HepG2 (cell line): Measurements from ENCODE around the gene SLA2. TPM values are rescaled to one million over a fixed set of nuclear protein-coding genes. Genes with fewer than 3 reads are reported as not detected.
A peak's percentile ranks its signal among the peaks of the same experiment; 100 is the strongest.

Source experiments
- BRD4 ChIP-seq: sonication (generic); formaldehyde crosslinking; IDR thresholded peaks from 2 replicates; pipeline ENCODE4 v1.4.0; 2020; ENCODE audit warnings: missing genetic modification reagents
- FOXP1 ChIP-seq, 2 experiments: fragments of 450-650 bp in 1 of 2; IDR thresholded peaks; 2 replicates each; pipeline ENCODE4 v1.6.1; 2017 to 2018; ENCODE audit warnings: antibody characterized with exemption in 1 of 2
- GLMP ChIP-seq: sonication (generic); formaldehyde crosslinking; IDR thresholded peaks from 2 replicates; pipeline ENCODE4 v1.9.0; 2021; ENCODE audit warnings: missing genetic modification reagents, mild to moderate bottlenecking, borderline replicate concordance
- NFIB ChIP-seq: sonication (generic); formaldehyde crosslinking; IDR thresholded peaks from 2 replicates; pipeline ENCODE4 v1.9.0; 2021; ENCODE audit warnings: missing genetic modification reagents, mild to moderate bottlenecking, borderline replicate concordance
- POGZ ChIP-seq: sonication (generic); formaldehyde crosslinking; IDR thresholded peaks from 2 replicates; pipeline ENCODE4 v1.4.0; 2020; ENCODE audit warnings: mild to moderate bottlenecking, missing genetic modification reagents
- TBX3 ChIP-seq: fragments of 450-650 bp; IDR thresholded peaks from 2 replicates; pipeline ENCODE4 v1.6.1; 2017; ENCODE audit warnings: antibody characterized with exemption, mild to moderate bottlenecking, inconsistent platforms, borderline replicate concordance
- XRCC5 ChIP-seq: fragments of 200-400 bp; formaldehyde crosslinking; optimal IDR thresholded peaks from 2 replicates; pipeline ENCODE3; 2017; ENCODE audit warnings: mild to moderate bottlenecking, low read length
- ZBTB14 ChIP-seq: sonication (generic); formaldehyde crosslinking; IDR thresholded peaks from 2 replicates; pipeline ENCODE4 v1.4.0; 2020; ENCODE audit warnings: missing genetic modification reagents
- ZNF136 ChIP-seq: sonication (generic); formaldehyde crosslinking; IDR thresholded peaks from 2 replicates; pipeline ENCODE4 v1.8.1; 2022; ENCODE audit warnings: low read depth, mild to moderate bottlenecking, moderate library complexity, missing genetic modification reagents
- ZNF333 ChIP-seq: sonication (generic); formaldehyde crosslinking; IDR thresholded peaks from 2 replicates; pipeline ENCODE4 v1.4.0; 2020; ENCODE audit warnings: mild to moderate bottlenecking, missing genetic modification reagents, borderline replicate concordance
- ZNF354B ChIP-seq: sonication (generic); formaldehyde crosslinking; IDR thresholded peaks from 2 replicates; pipeline ENCODE4 v1.8.0; 2022; ENCODE audit warnings: mild to moderate bottlenecking, missing genetic modification reagents
- ZNF460 ChIP-seq: sonication (generic); formaldehyde crosslinking; IDR thresholded peaks from 2 replicates; pipeline ENCODE4 v1.5.1; 2020; ENCODE audit warnings: missing genetic modification reagents, mild to moderate bottlenecking, borderline replicate concordance
- ZNF691 ChIP-seq: sonication (generic); formaldehyde crosslinking; IDR thresholded peaks from 2 replicates; pipeline ENCODE4 v1.4.0; 2020; ENCODE audit warnings: missing genetic modification reagents, low read depth, mild to moderate bottlenecking, borderline replicate concordance
- polyA plus RNA-seq, 8 experiments: library from polyadenylated mRNA; depleted of rRNA in 3 of 8; stranded (reverse) in 7 of 8; unstranded in 1 of 8; fragments of >200 nt; fragmentation: Illumina TruSeq in 4 of 8; extraction: Trizol in 4 of 8; gene quantifications; 2 replicates each; pipeline versions ENCODE4 v1.2.1 to v1.2.3, GENCODE V29; 2011 to 2016; ENCODE audit warnings: low read depth in 4 of 8, missing spikeins in 1 of 8, mixed read lengths in 1 of 8; ENCODE audit not compliant: insufficient read depth in 1 of 8
- total RNA-seq, 5 experiments: library from RNA; depleted of rRNA; stranded (reverse); fragments of >200 nt; fragmentation: Illumina TruSeq; extraction: Trizol; gene quantifications; 2 replicates each; pipeline ENCODE4 v1.2.3, GENCODE V29; 2016; ENCODE audit warnings: low read depth in 1 of 5
- TF ChIP-seq, protein P1 (sequence below): sonication (generic); formaldehyde crosslinking; conservative IDR thresholded peaks from 2 replicates; pipeline ENCODE4 v1.8.0; 2022; ENCODE audit warnings: low read depth, missing genetic modification reagents
- TF ChIP-seq, protein P2 (sequence below): sonication (generic); formaldehyde crosslinking; IDR thresholded peaks from 2 replicates; pipeline ENCODE4 v1.5.0; 2020; ENCODE audit warnings: mild to moderate bottlenecking, missing genetic modification reagents, borderline replicate concordance

Gene SLA2
- total and polyA plus RNA-seq, 2 of the 13 experiments (the other 11 are each of a cell fraction or from before 2014, with no cell fraction given): 1.6 to 3.6 TPM

DNA sequence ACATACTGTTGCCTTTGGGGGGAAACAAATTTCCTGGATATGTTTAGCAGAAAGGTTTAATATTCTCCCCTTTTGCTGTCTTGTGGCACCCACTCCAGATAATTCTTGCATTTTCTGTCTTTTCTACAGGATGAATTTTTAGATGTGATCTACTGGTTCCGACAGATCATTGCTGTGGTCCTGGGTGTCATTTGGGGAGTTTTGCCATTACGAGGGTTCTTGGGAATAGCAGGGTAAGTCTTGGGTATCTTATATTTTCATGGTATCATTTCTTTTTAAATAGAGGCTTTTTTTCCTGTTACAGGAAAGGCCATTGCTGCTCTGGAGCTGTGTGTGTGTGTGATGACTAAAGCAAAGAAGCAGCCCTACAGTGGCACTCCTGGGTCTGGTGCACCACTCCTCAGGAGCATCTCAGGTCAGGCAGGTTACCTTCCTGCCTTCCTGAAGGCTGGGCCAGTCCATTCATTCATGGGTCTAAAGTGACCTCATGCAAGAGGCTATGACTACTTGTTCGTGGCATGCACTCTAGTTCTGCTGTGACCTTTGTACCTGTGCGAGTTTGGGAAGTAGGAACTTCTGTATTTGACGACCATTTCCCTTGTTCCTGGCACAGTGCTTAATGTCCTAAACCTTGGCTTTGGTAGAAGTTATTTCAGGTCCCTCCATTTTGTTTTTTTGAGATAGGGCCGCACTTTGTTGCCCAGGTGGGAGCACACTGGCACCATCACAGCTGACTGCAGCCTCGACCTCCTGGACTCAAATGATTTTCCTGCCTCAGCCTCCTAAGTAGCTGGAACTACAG is 38.2 kb downstream of the SLA2 start (continued):
- TF ChIP-seq GLMP (CRISPR knock-in tag) (no peak), ZNF691 (CRISPR knock-in tag) (no peak; the same call in 1 of the 2 replicates), NFIB (CRISPR knock-in tag) (no peak), ZBTB14 (CRISPR knock-in tag) (no peak), ZNF354B (CRISPR knock-in tag) (no peak), FOXP1 (IDR thresholded peaks at IDR 0.05) (no peak), FOXP1 (CRISPR knock-in tag; IDR thresholded peaks at IDR 0.05) (no peak), POGZ (CRISPR knock-in tag) (no peak), ZNF136 (CRISPR knock-in tag) (no peak), TBX3 (no peak), BRD4 (CRISPR knock-in tag) (no peak), ZNF460 (CRISPR knock-in tag) (peak; percentile 91), XRCC5 (peak; percentile 63), ZNF333 (no peak)
- TF ChIP-seq, protein P1, sequence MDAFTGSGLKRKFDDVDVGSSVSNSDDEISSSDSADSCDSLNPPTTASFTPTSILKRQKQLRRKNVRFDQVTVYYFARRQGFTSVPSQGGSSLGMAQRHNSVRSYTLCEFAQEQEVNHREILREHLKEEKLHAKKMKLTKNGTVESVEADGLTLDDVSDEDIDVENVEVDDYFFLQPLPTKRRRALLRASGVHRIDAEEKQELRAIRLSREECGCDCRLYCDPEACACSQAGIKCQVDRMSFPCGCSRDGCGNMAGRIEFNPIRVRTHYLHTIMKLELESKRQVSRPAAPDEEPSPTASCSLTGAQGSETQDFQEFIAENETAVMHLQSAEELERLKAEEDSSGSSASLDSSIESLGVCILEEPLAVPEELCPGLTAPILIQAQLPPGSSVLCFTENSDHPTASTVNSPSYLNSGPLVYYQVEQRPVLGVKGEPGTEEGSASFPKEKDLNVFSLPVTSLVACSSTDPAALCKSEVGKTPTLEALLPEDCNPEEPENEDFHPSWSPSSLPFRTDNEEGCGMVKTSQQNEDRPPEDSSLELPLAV: no peak
- TF ChIP-seq, protein P2, sequence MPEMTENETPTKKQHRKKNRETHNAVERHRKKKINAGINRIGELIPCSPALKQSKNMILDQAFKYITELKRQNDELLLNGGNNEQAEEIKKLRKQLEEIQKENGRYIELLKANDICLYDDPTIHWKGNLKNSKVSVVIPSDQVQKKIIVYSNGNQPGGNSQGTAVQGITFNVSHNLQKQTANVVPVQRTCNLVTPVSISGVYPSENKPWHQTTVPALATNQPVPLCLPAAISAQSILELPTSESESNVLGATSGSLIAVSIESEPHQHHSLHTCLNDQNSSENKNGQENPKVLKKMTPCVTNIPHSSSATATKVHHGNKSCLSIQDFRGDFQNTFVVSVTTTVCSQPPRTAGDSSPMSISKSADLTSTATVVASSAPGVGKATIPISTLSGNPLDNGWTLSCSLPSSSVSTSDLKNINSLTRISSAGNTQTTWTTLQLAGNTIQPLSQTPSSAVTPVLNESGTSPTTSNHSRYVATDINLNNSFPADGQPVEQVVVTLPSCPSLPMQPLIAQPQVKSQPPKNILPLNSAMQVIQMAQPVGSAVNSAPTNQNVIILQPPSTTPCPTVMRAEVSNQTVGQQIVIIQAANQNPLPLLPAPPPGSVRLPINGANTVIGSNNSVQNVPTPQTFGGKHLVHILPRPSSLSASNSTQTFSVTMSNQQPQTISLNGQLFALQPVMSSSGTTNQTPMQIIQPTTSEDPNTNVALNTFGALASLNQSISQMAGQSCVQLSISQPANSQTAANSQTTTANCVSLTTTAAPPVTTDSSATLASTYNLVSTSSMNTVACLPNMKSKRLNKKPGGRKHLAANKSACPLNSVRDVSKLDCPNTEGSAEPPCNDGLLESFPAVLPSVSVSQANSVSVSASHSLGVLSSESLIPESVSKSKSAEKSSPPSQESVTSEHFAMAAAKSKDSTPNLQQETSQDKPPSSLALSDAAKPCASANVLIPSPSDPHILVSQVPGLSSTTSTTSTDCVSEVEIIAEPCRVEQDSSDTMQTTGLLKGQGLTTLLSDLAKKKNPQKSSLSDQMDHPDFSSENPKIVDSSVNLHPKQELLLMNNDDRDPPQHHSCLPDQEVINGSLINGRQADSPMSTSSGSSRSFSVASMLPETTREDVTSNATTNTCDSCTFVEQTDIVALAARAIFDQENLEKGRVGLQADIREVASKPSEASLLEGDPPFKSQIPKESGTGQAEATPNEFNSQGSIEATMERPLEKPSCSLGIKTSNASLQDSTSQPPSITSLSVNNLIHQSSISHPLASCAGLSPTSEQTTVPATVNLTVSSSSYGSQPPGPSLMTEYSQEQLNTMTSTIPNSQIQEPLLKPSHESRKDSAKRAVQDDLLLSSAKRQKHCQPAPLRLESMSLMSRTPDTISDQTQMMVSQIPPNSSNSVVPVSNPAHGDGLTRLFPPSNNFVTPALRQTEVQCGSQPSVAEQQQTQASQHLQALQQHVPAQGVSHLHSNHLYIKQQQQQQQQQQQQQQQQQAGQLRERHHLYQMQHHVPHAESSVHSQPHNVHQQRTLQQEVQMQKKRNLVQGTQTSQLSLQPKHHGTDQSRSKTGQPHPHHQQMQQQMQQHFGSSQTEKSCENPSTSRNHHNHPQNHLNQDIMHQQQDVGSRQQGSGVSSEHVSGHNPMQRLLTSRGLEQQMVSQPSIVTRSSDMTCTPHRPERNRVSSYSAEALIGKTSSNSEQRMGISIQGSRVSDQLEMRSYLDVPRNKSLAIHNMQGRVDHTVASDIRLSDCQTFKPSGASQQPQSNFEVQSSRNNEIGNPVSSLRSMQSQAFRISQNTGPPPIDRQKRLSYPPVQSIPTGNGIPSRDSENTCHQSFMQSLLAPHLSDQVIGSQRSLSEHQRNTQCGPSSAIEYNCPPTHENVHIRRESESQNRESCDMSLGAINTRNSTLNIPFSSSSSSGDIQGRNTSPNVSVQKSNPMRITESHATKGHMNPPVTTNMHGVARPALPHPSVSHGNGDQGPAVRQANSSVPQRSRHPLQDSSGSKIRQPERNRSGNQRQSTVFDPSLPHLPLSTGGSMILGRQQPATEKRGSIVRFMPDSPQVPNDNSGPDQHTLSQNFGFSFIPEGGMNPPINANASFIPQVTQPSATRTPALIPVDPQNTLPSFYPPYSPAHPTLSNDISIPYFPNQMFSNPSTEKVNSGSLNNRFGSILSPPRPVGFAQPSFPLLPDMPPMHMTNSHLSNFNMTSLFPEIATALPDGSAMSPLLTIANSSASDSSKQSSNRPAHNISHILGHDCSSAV: no peak
